Measurements from ENCODE around the gene CCL13.

DNA sequence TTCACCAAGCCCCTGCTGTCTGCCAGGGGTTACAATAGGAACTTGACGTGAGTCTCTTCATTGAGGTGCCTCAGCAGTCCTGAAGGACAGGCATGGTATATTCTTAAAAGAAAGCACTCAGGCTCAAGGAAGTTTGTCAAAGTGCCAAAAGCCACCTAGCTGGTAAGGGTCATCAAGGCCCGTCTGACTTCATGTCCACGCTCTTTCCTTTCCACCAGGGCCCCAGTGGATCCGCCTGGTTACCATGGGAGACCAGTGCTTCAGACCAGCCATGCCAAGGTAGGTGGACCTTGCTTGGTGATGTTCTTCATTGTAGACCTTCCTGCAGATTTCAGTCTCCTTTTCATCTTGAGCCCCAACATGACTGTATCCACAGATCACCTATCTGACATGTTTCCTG lies 34.4 kb downstream of the CCL13 start:
- TF ChIP-seq, protein P1, sequence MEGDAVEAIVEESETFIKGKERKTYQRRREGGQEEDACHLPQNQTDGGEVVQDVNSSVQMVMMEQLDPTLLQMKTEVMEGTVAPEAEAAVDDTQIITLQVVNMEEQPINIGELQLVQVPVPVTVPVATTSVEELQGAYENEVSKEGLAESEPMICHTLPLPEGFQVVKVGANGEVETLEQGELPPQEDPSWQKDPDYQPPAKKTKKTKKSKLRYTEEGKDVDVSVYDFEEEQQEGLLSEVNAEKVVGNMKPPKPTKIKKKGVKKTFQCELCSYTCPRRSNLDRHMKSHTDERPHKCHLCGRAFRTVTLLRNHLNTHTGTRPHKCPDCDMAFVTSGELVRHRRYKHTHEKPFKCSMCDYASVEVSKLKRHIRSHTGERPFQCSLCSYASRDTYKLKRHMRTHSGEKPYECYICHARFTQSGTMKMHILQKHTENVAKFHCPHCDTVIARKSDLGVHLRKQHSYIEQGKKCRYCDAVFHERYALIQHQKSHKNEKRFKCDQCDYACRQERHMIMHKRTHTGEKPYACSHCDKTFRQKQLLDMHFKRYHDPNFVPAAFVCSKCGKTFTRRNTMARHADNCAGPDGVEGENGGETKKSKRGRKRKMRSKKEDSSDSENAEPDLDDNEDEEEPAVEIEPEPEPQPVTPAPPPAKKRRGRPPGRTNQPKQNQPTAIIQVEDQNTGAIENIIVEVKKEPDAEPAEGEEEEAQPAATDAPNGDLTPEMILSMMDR (IDR thresholded peaks at IDR 0.05; ENCODE audit: poor library complexity): no peak
- TF ChIP-seq EZH2 (IDR thresholded peaks at IDR 0.05; ENCODE audit: borderline replicate concordance) (no peak), EZH2phosphoT487 (IDR thresholded peaks at IDR 0.05; ENCODE audit: low read depth, severe bottlenecking, unreplicated experiment) (no peak)

All from hepatocyte (in vitro differentiated cells).